GM12873 (cell line): ENCODE results near the gene B9D2.

Experiments used
- CTCF ChIP-seq: IDR thresholded peaks from 2 replicates; pipeline ENCODE4 v1.5.1; 2012; ENCODE audit warnings: low read depth, mild to moderate bottlenecking, moderate library complexity, low read length, control low read depth; ENCODE audit not compliant: insufficient read depth; ENCODE audit errors: missing control alignments

The B9D2 gene

GRCh38 chr19:41310033-41310831 is 53.7 kb downstream of the B9D2 start, which contains the start of gene CCDC97:
CCDC97 (plus strand) TSS chr19:41310172; CDS start chr19:41310311, 139 bp downstream.
- TF ChIP-seq CTCF = no peak

- TF ChIP-seq CTCF = no peak
These were observed 54.5 kb downstream of the B9D2 start for GRCh38 chr19:41309180-41310032.

DNA sequence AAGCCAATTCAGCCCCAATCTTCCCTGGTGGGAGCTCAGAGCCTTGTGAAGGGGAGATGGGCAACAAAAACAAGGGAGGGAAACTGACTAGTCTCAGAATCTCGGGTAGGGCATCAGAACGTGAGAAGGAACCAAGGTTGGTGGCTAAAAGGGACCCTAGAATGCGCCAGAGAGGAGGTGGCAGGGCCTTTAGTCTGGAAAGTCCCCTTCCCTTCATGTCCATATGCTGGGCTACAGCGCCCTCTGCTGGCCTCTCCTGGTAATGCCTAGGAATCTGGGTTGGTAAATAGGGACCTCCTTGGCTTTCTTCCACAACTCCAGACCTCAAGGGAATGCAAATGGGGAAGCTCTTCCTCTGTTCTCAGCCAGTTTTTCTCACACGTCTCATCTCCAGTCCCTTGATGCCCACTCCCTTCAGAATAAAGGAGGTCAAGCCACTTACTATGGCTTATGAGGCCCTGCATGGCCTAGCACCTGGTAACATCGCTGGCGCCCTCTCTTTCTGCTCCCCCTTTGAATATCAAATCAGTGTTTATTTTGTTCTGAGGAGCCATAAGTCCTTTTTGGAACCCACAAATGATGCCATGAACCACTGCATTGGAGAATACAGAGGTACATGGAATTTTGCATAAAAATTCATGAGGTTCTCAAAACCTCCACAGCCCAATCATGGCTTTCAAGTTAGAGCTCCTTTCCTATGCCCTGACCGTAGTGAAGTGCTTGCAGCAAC is 55.3 kb downstream of the B9D2 start:
- peak; percentile 96 for TF ChIP-seq CTCF

DNA sequence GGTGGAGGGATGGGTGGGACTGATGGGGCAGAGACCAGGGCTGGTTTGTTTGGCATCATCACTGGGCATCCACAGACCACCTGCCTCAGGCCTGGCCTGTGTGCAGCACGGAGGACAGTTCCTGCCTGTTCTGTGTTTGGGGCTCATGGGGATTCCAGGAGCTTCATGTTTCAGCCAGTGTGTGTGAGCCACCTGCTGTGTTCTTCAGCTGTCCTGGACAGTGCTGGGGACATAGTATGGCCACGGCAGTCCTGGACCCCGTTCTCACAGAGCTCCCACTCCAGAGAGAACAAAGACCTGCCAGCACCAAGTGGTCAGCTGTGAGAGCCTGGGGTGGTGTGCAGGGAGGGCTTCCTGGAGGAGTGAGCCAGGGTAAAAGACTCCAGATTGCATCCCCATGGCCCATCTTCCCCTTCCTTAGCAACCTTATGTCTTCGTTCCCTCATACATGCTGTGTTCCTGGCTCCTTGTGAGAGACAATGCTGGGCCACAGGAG is 55.9 kb downstream of the B9D2 start:
- TF ChIP-seq CTCF = no peak

DNA sequence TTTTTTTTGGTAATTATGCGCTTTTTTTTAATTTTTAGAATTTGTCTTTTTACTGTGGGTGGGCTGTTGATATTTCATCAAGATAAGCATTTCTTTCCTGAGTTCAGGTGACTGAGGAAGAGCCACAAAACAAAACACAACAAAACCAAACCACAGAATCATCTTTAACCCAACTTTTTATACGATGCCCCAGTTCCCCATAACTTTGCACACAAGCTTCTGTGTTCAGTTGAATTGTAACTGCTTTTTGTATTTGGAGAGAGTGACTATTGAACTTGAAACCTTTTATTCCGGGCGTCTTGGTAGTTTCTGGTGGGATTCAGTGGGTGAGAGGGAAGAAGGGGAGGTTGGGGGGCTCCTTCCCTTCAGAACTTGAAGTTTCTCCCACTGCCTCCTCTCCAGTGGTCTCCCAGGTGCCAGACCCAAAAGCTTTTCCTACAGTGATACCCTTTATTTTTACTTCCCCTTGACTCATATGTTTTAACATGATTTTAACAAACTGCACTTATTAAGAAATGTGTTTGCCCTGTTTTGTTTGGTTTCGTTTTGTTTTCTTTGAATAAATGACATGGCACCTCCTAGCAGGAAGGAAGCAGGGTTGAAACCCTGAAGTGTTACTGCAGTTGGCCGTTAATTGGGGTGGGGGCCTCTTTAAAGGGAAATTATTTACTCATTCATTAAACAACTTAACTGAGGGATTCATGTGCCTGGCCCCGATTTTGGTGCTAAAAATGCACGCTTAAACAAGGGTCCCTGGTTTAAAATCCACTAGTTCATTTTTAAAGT is 56.7 kb downstream of the B9D2 start:
- no peak for TF ChIP-seq CTCF

DNA sequence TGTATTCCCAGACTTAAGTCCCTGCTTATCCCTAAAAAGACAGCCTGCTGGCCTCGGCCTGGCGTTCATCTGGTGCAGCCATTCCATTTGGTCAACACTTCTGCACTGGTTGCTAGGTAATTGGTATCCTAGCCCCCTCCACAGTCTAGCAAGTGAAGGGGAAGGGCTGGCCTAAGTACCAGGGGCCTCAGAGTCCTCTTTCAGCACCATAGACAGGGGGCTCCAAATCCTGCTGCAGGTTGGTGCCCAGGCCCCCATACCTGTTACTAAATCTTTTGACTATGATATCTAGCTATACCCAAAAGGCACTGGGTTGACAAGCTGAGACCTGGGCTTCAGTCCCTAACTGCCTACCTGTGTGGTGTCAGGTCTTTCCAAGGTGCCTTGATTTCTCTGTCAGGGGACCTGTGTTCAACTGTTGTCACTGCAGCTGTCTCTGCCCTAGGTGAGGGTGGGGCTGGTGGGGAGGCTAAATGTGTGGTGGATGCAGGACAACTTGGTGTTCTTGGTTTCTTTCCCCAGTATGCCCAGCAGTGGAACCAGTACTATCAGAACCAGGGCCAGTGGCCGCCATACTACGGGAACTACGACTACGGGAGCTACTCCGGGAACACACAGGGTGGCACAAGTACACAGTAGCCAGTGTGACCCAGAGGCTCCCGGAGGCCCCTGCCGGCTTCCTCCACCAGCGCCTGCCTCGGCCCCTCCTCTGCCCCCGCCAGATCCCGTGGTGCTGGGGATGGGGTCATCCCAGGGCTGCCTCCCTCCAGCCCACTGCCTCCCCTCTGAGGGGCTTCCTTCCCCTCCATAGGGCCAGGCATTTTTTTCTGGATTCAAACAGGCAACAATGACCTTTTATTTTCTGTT is 57.8 kb downstream of the B9D2 start:
- no peak for TF ChIP-seq CTCF
